BLaER1 treated with 17β-estradiol and CSF1 and Interleukin-3, amounts not matched to agents 10 nM and 100 nM (cell line): ENCODE results near the gene ADK.

ENCODE experiments used
- H3K27ac ChIP-seq, 11 experiments: shearing (Covaris generic); formaldehyde crosslinking; 2 replicates each; pipeline ENCODE4 v1.8.1; 2022
- H3K27me3 ChIP-seq, 11 experiments: shearing (Covaris generic); formaldehyde crosslinking; 2 replicates each; pipeline ENCODE4 v1.8.1; 2022
- H3K36me3 ChIP-seq, 11 experiments: shearing (Covaris generic); formaldehyde crosslinking; 2 replicates each; pipeline ENCODE4 v1.8.1; 2022
- H3K4me1 ChIP-seq, 10 experiments: shearing (Covaris generic); formaldehyde crosslinking; 2 replicates each; pipeline ENCODE4 v1.8.1; 2022
- H3K4me2 ChIP-seq, 11 experiments: shearing (Covaris generic); formaldehyde crosslinking; 2 replicates each; pipeline ENCODE4 v1.8.1; 2022
- H3K4me3 ChIP-seq, 10 experiments: shearing (Covaris generic); formaldehyde crosslinking; 2 replicates each; pipeline ENCODE4 v1.8.1; 2022
- H3K9ac ChIP-seq, 11 experiments: shearing (Covaris generic); formaldehyde crosslinking; 2 replicates each; pipeline ENCODE4 v1.8.1; 2022
- H3K9me3 ChIP-seq, 11 experiments: shearing (Covaris generic); formaldehyde crosslinking; replicated peaks in 1 of 11; 2 replicates each; pipeline ENCODE4 v1.8.1; 2022
- H4K20me1 ChIP-seq, 11 experiments: shearing (Covaris generic); formaldehyde crosslinking; 2 replicates each; pipeline ENCODE4 v1.8.1; 2022
- Cebpa-rat ChIP-seq, 11 experiments: shearing (Covaris generic); IDR thresholded peaks; 2 replicates each; pipeline ENCODE4 v1.8.1; 2022

The ADK gene

DNA sequence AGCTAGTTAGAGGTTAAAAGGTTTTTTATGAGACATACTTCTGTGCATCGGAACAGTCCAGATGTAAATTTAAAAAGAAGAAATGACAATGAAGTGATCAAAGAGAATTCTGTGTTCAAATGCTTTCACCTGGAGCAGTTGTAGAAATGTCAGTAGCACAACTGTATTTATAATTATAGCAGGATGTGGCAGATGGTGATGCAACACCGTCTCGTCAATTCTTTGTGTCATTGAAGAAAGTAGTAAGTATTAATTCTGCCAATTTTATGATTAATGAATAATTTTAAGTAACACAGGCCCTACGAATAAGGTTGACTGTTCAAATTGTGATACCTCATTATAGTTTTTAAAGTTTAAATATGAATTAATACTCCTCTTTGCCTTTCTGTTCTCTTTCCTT, 171.1 kb downstream of the ADK start:
- no peaks in the 10 kb centered on the region for H4K20me1 ChIP-seq
- no peak overlapping the region for H3K4me3 ChIP-seq
- peaks cover 15 to 63% (median 42%) of the 10 kb centered on the region in 11 experiments; a peak in 21 of 22 replicates for H3K36me3 ChIP-seq
- H3K9ac ChIP-seq: no peak overlapping the region
- no peak for TF ChIP-seq Cebpa-rat (IDR thresholded peaks at IDR 0.05)
- peaks cover 18 to 38% (median 30%) of the 10 kb centered on the region in 11 experiments for H3K9me3 ChIP-seq
- no peaks in the 10 kb centered on the region for H3K27me3 ChIP-seq
- H3K4me1 ChIP-seq: peaks cover 0 to 2% (median 0%) of the 10 kb centered on the region in 10 experiments; a peak in 3 of 20 replicates
- no peak overlapping the region for H3K4me2 ChIP-seq
- H3K27ac ChIP-seq: no peak overlapping the region

GRCh38 chr10:74322565-74322964, 171.5 kb downstream of the ADK start:
- TF ChIP-seq Cebpa-rat (IDR thresholded peaks at IDR 0.05): no peak
- no peak overlapping the region for H3K27ac ChIP-seq
- no peaks in the 10 kb centered on the region for H4K20me1 ChIP-seq
- H3K9ac ChIP-seq: no peak overlapping the region
- no peak overlapping the region for H3K4me3 ChIP-seq
- peaks cover 0 to 6% (median 0%) of the 10 kb centered on the region in 10 experiments; a peak in 6 of 20 replicates for H3K4me1 ChIP-seq
- H3K4me2 ChIP-seq: no peak overlapping the region
- H3K27me3 ChIP-seq: no peaks in the 10 kb centered on the region
- H3K36me3 ChIP-seq: peaks cover 15 to 59% (median 38%) of the 10 kb centered on the region in 11 experiments; a peak in 21 of 22 replicates
- peaks cover 18 to 34% (median 30%) of the 10 kb centered on the region in 11 experiments for H3K9me3 ChIP-seq

GRCh38 chr10:74328388-74328787, 177.4 kb downstream of the ADK start:
- peak overlapping the region in 3 of 11 experiments; percentile 47 to 61 (median 57); a peak in 5 of 22 replicates for H3K27ac ChIP-seq
- H3K4me3 ChIP-seq: no peak overlapping the region
- peaks cover 0 to 28% (median 0%) of the 10 kb centered on the region in 10 experiments; a peak in 4 of 20 replicates for H3K4me1 ChIP-seq
- peaks cover 0 to 9% (median 4%) of the 10 kb centered on the region in 11 experiments; a peak in 8 of 22 replicates for H3K9me3 ChIP-seq
- peaks cover 7 to 52% (median 37%) of the 10 kb centered on the region in 11 experiments; a peak in 21 of 22 replicates for H3K36me3 ChIP-seq
- no peaks in the 10 kb centered on the region for H3K27me3 ChIP-seq
- no peaks in the 10 kb centered on the region; a peak in 1 of 22 replicates for H4K20me1 ChIP-seq
- no peak for TF ChIP-seq Cebpa-rat (IDR thresholded peaks at IDR 0.05)
- no peak overlapping the region for H3K9ac ChIP-seq
- peak overlapping the region in 3 of 11 experiments; percentile 14 to 66 (median 54); a peak in 5 of 22 replicates for H3K4me2 ChIP-seq

DNA sequence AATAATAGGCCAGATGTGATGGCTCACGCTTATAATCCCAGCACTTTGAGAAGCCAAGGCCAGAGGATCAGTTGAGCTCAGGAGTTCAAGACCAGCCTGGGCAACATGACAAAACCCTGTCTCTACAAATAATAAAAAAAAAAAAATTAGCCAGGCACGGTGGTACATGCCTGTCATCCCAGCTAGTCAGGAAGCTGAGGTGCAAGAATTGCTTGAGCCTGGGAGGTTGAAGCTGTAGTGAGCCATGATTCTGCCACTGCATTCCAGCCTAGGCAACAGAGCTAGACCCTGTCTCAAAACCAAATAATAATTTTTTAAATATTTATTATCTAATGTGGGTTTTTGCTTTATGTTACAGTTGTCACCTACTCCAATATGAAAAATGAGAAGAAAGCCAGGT, 178.9 kb downstream of the ADK start:
- Histone ChIP-seq H4K20me1 (peaks cover 0 to 2% (median 0%) of the 10 kb centered on the region in 11 experiments; a peak in 1 of 22 replicates), H3K4me1 (peaks cover 0 to 29% (median 0%) of the 10 kb centered on the region in 10 experiments; a peak in 8 of 20 replicates), H3K27me3 (no peaks in the 10 kb centered on the region), H3K36me3 (peaks cover 7 to 49% (median 30%) of the 10 kb centered on the region in 11 experiments; a peak in 20 of 22 replicates), H3K9ac (no peak overlapping the region), H3K4me2 (no peak overlapping the region), H3K27ac (no peak overlapping the region), H3K4me3 (no peak overlapping the region), H3K9me3 (peaks cover 0 to 17% (median 11%) of the 10 kb centered on the region in 11 experiments; a peak in 11 of 22 replicates)
- TF ChIP-seq Cebpa-rat (IDR thresholded peaks at IDR 0.05): no peak

DNA sequence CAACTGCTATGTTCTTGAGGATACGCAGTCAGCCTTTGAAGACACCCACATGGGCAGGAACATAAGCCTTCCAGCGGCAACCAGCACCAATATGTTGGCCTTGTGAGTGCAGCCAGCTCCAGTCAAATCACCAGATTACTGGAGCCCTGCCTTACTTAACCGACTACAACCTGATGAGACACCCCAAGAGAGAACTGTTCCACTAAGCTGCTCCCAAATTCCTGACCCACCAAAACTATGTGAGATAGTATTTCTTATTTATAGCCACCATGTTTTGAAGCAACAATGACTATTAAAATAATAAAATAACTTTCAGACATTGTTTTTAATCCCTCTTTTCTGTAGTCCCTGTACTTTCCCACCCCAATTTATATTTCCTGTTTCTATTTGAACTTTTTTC, 179.6 kb downstream of the ADK start:
- no peak for TF ChIP-seq Cebpa-rat (IDR thresholded peaks at IDR 0.05)
- H3K9me3 ChIP-seq: peaks cover 0 to 17% (median 10%) of the 10 kb centered on the region in 11 experiments; a peak in 11 of 22 replicates
- peaks cover 7 to 52% (median 30%) of the 10 kb centered on the region in 11 experiments; a peak in 20 of 22 replicates for H3K36me3 ChIP-seq
- H3K27me3 ChIP-seq: no peaks in the 10 kb centered on the region
- H3K4me2 ChIP-seq: no peak overlapping the region
- H4K20me1 ChIP-seq: peaks cover 0 to 7% (median 0%) of the 10 kb centered on the region in 11 experiments; a peak in 1 of 22 replicates
- H3K27ac ChIP-seq: no peak overlapping the region
- peaks cover 0 to 37% (median 0%) of the 10 kb centered on the region in 10 experiments; a peak in 8 of 20 replicates for H3K4me1 ChIP-seq
- no peak overlapping the region for H3K4me3 ChIP-seq
- no peak overlapping the region for H3K9ac ChIP-seq

DNA sequence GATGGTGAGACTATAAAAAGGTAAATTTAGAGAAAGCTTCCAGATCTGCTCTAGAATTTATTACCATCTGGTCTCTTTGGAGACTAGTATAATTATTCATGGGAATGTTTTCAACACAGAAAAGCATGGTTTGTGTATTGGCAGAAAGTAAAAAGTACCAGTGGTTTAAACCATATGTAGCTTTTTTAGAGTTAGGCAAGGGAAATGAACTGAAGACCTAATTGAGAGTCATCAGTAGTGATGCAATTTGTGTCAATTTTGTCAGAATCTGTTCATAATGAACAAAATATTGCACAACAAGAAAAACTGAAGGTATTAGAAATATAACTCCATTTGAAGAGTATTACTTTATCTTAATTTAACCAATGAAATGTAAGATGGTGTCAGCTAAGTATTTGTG, 181.4 kb downstream of the ADK start:
- Histone ChIP-seq H3K4me3 (no peak overlapping the region), H3K27ac (no peak overlapping the region), H3K27me3 (no peaks in the 10 kb centered on the region), H3K4me1 (peaks cover 0 to 36% (median 0%) of the 10 kb centered on the region in 10 experiments; a peak in 8 of 20 replicates), H3K9me3 (peaks cover 0 to 9% (median 4%) of the 10 kb centered on the region in 11 experiments; a peak in 4 of 22 replicates), H4K20me1 (peaks cover 0 to 11% (median 0%) of the 10 kb centered on the region in 11 experiments; a peak in 1 of 22 replicates), H3K4me2 (no peak overlapping the region), H3K9ac (no peak overlapping the region), H3K36me3 (peaks cover 13 to 58% (median 29%) of the 10 kb centered on the region in 11 experiments; a peak in 21 of 22 replicates)
- TF ChIP-seq Cebpa-rat (IDR thresholded peaks at IDR 0.05): no peak

DNA sequence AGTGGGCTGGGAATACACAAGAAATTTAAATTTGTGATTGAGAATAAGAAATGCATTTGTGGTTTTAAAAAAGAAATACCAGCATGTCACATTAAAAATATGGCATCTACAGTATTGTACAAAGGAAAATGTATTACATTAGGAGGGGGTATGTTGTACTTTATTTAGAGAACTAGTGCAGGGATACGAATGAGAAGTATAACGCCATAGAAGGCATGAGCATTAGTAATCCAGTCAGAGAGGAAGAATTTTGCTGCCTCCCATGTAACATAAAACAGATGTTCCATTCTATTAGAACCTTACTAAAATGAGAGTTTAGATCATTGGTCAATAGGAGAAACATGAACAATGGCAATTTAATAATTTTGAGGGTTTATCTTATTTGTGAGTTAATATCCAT, 182.2 kb downstream of the ADK start:
- no peaks in the 10 kb centered on the region for H3K27me3 ChIP-seq
- H3K9me3 ChIP-seq: peaks cover 0 to 9% (median 4%) of the 10 kb centered on the region in 11 experiments; a peak in 4 of 22 replicates
- no peak overlapping the region for H3K4me2 ChIP-seq
- peaks cover 0 to 28% (median 0%) of the 10 kb centered on the region in 10 experiments; a peak in 8 of 20 replicates for H3K4me1 ChIP-seq
- TF ChIP-seq Cebpa-rat (IDR thresholded peaks at IDR 0.05): no peak
- H4K20me1 ChIP-seq: peaks cover 0 to 11% (median 0%) of the 10 kb centered on the region in 11 experiments; a peak in 1 of 22 replicates
- no peak overlapping the region for H3K4me3 ChIP-seq
- H3K36me3 ChIP-seq: peaks cover 13 to 61% (median 29%) of the 10 kb centered on the region in 11 experiments; a peak in 21 of 22 replicates
- H3K9ac ChIP-seq: no peak overlapping the region
- H3K27ac ChIP-seq: no peak overlapping the region

- Histone ChIP-seq H3K4me1 (peaks cover 0 to 19% (median 0%) of the 10 kb centered on the region in 10 experiments; a peak in 8 of 20 replicates), H3K27ac (peak overlapping the region in 1 of 11 experiments; percentile 57; a peak in 2 of 22 replicates), H3K9me3 (peaks cover 0 to 9% (median 4%) of the 10 kb centered on the region in 11 experiments; a peak in 4 of 22 replicates), H4K20me1 (peaks cover 0 to 11% (median 0%) of the 10 kb centered on the region in 11 experiments; a peak in 1 of 22 replicates), H3K4me3 (no peak overlapping the region), H3K27me3 (no peaks in the 10 kb centered on the region), H3K4me2 (no peak overlapping the region), H3K36me3 (peaks cover 13 to 62% (median 26%) of the 10 kb centered on the region in 11 experiments; a peak in 21 of 22 replicates), H3K9ac (no peak overlapping the region)
- TF ChIP-seq Cebpa-rat (IDR thresholded peaks at IDR 0.05): no peak
Measured at GRCh38 chr10:74334221-74334620, 183.2 kb downstream of the ADK start.

- Histone ChIP-seq H4K20me1 (peaks cover 0 to 11% (median 0%) of the 10 kb centered on the region in 11 experiments; a peak in 1 of 22 replicates), H3K27me3 (no peaks in the 10 kb centered on the region), H3K4me2 (peak overlapping the region in 4 of 11 experiments; percentile 2 to 31 (median 15); a peak in 4 of 22 replicates), H3K36me3 (peaks cover 5 to 51% (median 17%) of the 10 kb centered on the region in 11 experiments; a peak in 21 of 22 replicates), H3K4me1 (peaks cover 0 to 14% (median 0%) of the 10 kb centered on the region in 10 experiments; a peak in 8 of 20 replicates), H3K9ac (no peak overlapping the region), H3K4me3 (no peak overlapping the region), H3K9me3 (peaks cover 0 to 9% (median 4%) of the 10 kb centered on the region in 11 experiments; a peak in 4 of 22 replicates), H3K27ac (peak overlapping the region in 3 of 11 experiments; percentile 4 to 57 (median 40); a peak in 4 of 22 replicates)
- TF ChIP-seq Cebpa-rat (IDR thresholded peaks at IDR 0.05): no peak
Measured at GRCh38 chr10:74335501-74335900, 184.5 kb downstream of the ADK start.
